GM23338 (cell line): Measurements from ENCODE around the gene CAAP1. TPM values are rescaled to one million over a fixed set of nuclear protein-coding genes. Genes with fewer than 3 reads are reported as not detected.

Source experiments
- polyA plus RNA-seq: library from polyadenylated mRNA; unstranded; fragments of >200 nt; fragmentation: Nextera tagmentation; extraction: Ambion mirVana; gene quantifications from 2 replicates; pipeline ENCODE4 v1.2.1, GENCODE V29; 2016
- small RNA-seq: library from RNA; depleted of rRNA; stranded (forward); fragments of <200 nt; gene quantifications from one replicate; pipeline ENCODE3, GENCODE V24; 2014; ENCODE audit warnings: low replicate concordance
- total RNA-seq: library from RNA; depleted of rRNA; stranded (reverse); fragments of >200 nt; shearing (Covaris generic); gene quantifications from 2 replicates; pipeline ENCODE4 v1.2.3, GENCODE V29; 2014; rRNA removed

CAAP1 gene
- total and polyA plus RNA-seq, 2 experiments from 2014 or later: 47.9 to 59.7 TPM

Small RNA genes lying within 50 kb of the gene (small RNA-seq; reads per million reads assigned to genes)
- not detected for gene RF00322
- gene RN7SL100P: not detected

Other genes starting within 250 kb of the CAAP1 start
- gene PLAA, start 54.4 kb upstream of the CAAP1 start, total RNA-seq: 72.1 and 78.3 TPM in 2 replicates
- gene PLAA, start 54.4 kb upstream of the CAAP1 start, polyA plus RNA-seq: 21.3 and 24.8 TPM in 2 replicates
- 14.1 and 14.6 TPM in 2 replicates for gene IFT74, start 63.6 kb upstream of the CAAP1 start, total RNA-seq
- gene IFT74, start 63.6 kb upstream of the CAAP1 start, polyA plus RNA-seq: 20.9 and 30.0 TPM in 2 replicates
- not detected in 2 replicates for gene LRRC19, start 112.9 kb upstream of the CAAP1 start, total RNA-seq
- gene LRRC19, start 112.9 kb upstream of the CAAP1 start, polyA plus RNA-seq: 0.59 and 0.71 TPM in 2 replicates
- gene TEK, start 216.4 kb upstream of the CAAP1 start, total RNA-seq: 7.9 and 9.4 TPM in 2 replicates
- 1.5 and 1.9 TPM in 2 replicates for gene TEK, start 216.4 kb upstream of the CAAP1 start, polyA plus RNA-seq